GM21786 (cell line): ENCODE measurements around the gene FREY1.

Experiments used
- ATAC-seq: cut with Tn5 transposase; IDR thresholded peaks from one replicate; pipeline ENCODE4 v1.9.1; 2021; ENCODE audit not compliant: unreplicated experiment

Gene FREY1

GRCh38 chr11:45906965-45907611, at the start of gene FREY1:
FREY1 (minus strand) TSS chr11:45907271; CDS start chr11:45907245, 26 bp downstream.
- ATAC-seq = no peak

GRCh38 chr11:45949992-45950407, 42.9 kb upstream of the FREY1 start:
- no peak for ATAC-seq

- ATAC-seq = no peak
These were observed 41.3 kb upstream of the FREY1 start for GRCh38 chr11:45948356-45948755.

GRCh38 chr11:45947885-45948284, 40.8 kb upstream of the FREY1 start:
- no peak for ATAC-seq

GRCh38 chr11:45945397-45945999, 38.4 kb upstream of the FREY1 start:
- ATAC-seq = no peak

GRCh38 chr11:45942381-45942780, 35.3 kb upstream of the FREY1 start:
- ATAC-seq = no peak

GRCh38 chr11:45941285-45941684, 34.2 kb upstream of the FREY1 start:
- no peak for ATAC-seq

- ATAC-seq = no peak
These were observed 32.8 kb upstream of the FREY1 start for GRCh38 chr11:45939836-45940235.

GRCh38 chr11:45937916-45938315, 30.8 kb upstream of the FREY1 start:
- no peak for ATAC-seq

- no peak for ATAC-seq
These were observed 29.5 kb upstream of the FREY1 start for GRCh38 chr11:45936511-45937054.

GRCh38 chr11:45935349-45936064, 28.4 kb upstream of the FREY1 start:
- ATAC-seq = no peak

GRCh38 chr11:45934580-45935318, 27.7 kb upstream of the FREY1 start:
- ATAC-seq = no peak

- ATAC-seq = no peak
These were observed 26.9 kb upstream of the FREY1 start for GRCh38 chr11:45933846-45934579.

GRCh38 chr11:45933131-45933831, 26.2 kb upstream of the FREY1 start:
- no peak for ATAC-seq

GRCh38 chr11:45932217-45932616, 25.1 kb upstream of the FREY1 start:
- no peak for ATAC-seq

GRCh38 chr11:45931739-45932138, 24.7 kb upstream of the FREY1 start:
- ATAC-seq = no peak

GRCh38 chr11:45930951-45931570, 24.0 kb upstream of the FREY1 start:
- no peak for ATAC-seq

GRCh38 chr11:45930031-45930794, 23.1 kb upstream of the FREY1 start:
- ATAC-seq = peak; percentile 90
